ENCODE measurements around the gene SAMD4A.

SAMD4A gene

GRCh38 chr14:54839701-54840119, 272.8 kb downstream of the SAMD4A start:
- no peak for DNase-seq

DNA sequence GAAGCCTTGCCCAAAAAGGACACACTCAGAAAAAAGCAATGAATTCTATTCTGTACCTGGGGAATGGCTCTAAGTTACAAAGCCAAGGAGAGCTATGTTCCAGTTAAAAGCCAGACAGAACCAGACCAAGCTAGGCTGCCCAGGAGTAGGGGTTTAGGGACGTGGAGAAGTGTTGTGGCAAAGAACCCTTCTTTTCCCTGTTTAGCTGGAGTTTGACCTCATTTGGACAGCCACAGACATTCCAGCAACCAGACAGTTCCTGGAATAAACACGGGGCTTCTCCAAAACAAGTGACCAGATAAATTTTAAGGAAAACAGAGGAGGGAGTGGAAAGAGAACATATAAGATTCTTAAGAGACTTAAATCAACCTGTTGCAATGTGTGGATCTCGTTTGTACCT, 273.4 kb downstream of the SAMD4A start:
- DNase-seq = no peak

DNA sequence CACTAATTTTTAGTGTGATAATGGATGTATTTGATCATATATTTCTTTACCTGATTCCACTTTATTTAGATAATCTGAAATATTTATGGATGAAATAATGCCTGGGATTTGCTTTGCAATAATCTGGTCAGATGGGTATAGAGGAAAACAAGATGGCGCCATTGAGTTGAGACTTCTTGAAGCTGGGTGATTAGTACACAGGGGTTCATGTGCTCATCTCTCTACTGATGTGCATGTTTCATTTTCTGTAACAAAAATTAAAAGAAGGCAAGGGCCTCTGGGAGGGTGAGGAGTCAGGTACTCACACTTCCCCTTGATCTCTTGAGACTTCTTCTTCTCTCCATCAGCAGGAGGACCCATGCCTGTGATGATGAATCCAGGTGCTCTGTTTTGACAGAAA, 273.9 kb downstream of the SAMD4A start:
- DNase-seq = no peak
